Neuronal stem cell (in vitro differentiated cells): ENCODE results near the gene AHCYL2. TPM values are rescaled to one million over a fixed set of nuclear protein-coding genes. Genes with fewer than 3 reads are reported as not detected.

Source experiments
- DNase-seq: peaks from one replicate; pipeline ENCODE4 v3.0.0-alpha.2; 2013; ENCODE audit warnings: low spot score
- H2AFZ ChIP-seq: one replicate; pipeline ENCODE4 v1.6.1; 2013; ENCODE audit warnings: mild to moderate bottlenecking, low read length, inconsistent platforms
- H2AK5ac ChIP-seq: 2 replicates; pipeline ENCODE4 v1.6.1; 2013; ENCODE audit warnings: low read depth, mild to moderate bottlenecking, inconsistent platforms, low read length, moderate library complexity, mixed read lengths
- H2BK120ac ChIP-seq: 2 replicates; pipeline ENCODE4 v1.6.1; 2013; ENCODE audit warnings: low read depth, mild to moderate bottlenecking, inconsistent platforms, low read length, moderate library complexity, mixed read lengths
- H2BK12ac ChIP-seq: one replicate; pipeline ENCODE4 v1.6.1; 2013; ENCODE audit warnings: low read length, inconsistent platforms
- H2BK15ac ChIP-seq: 2 replicates; pipeline ENCODE4 v1.6.1; 2013; ENCODE audit warnings: mild to moderate bottlenecking, low read length, inconsistent platforms, mixed read lengths
- H2BK5ac ChIP-seq: one replicate; pipeline ENCODE4 v1.6.1; 2013; ENCODE audit warnings: inconsistent platforms, mild to moderate bottlenecking, low read length, moderate library complexity
- H3K14ac ChIP-seq: one replicate; pipeline ENCODE4 v1.6.1; 2013; ENCODE audit warnings: low read length, inconsistent platforms
- H3K18ac ChIP-seq: 2 replicates; pipeline ENCODE4 v1.6.1; 2013; ENCODE audit warnings: low read length, inconsistent platforms
- H3K23ac ChIP-seq: 2 replicates; pipeline ENCODE4 v1.6.1; 2013; ENCODE audit warnings: low read depth, mild to moderate bottlenecking, mixed read lengths, low read length, inconsistent platforms; ENCODE audit not compliant: poor library complexity
- H3K27ac ChIP-seq: replicated peaks from 3 replicates; pipeline ENCODE4 v1.5.1; 2013; ENCODE audit warnings: low read length, inconsistent platforms
- H3K27me3 ChIP-seq, 3 experiments: 2 replicates each; pipeline ENCODE4 v1.6.1; 2013; ENCODE audit warnings: low read length in 3 of 3, mild to moderate bottlenecking in 2 of 3, inconsistent platforms in 1 of 3, low read depth in 1 of 3, mixed read lengths in 1 of 3, moderate library complexity in 1 of 3; ENCODE audit not compliant: control insufficient read depth in 3 of 3, insufficient read depth in 3 of 3
- H3K36me3 ChIP-seq, 2 donors: replicated peaks in 1 of 2; 2 replicates each; pipeline ENCODE4 v1.6.1; 2013; ENCODE audit warnings: low read length in 2 of 2; ENCODE audit not compliant: control insufficient read depth in 2 of 2, insufficient read depth in 2 of 2
- H3K4ac ChIP-seq: 2 replicates; pipeline ENCODE4 v1.6.1; 2013; ENCODE audit warnings: inconsistent platforms, mild to moderate bottlenecking, low read length, moderate library complexity
- H3K4me1 ChIP-seq, 2 donors: 1 replicate in 1 of 2; 2 replicates in 1 of 2; pipeline ENCODE4 v1.6.1; 2013; ENCODE audit warnings: low read length in 2 of 2, low read depth in 1 of 2; ENCODE audit not compliant: control insufficient read depth in 2 of 2, insufficient read depth in 1 of 2
- H3K4me2 ChIP-seq: one replicate; pipeline ENCODE4 v1.6.1; 2013; ENCODE audit warnings: mild to moderate bottlenecking, low read length, inconsistent platforms; ENCODE audit not compliant: insufficient read depth, poor library complexity, severe bottlenecking
- H3K4me3 ChIP-seq, 2 donors: 2 replicates each; pipeline ENCODE4 v1.5.1; 2013; ENCODE audit warnings: low read length in 2 of 2, mild to moderate bottlenecking in 2 of 2, inconsistent platforms in 1 of 2, moderate library complexity in 1 of 2
- H3K79me1 ChIP-seq: one replicate; pipeline ENCODE4 v1.6.1; 2013; ENCODE audit warnings: low read depth, mild to moderate bottlenecking, inconsistent platforms, low read length, moderate library complexity
- H3K9ac ChIP-seq: one replicate; pipeline ENCODE4 v1.6.1; 2013; ENCODE audit warnings: mild to moderate bottlenecking, low read depth, low read length, inconsistent platforms; ENCODE audit not compliant: poor library complexity
- H3K9me3 ChIP-seq, 2 donors: replicated peaks in 1 of 2; 2 replicates each; pipeline versions ENCODE3 to v1.6.1; 2013; ENCODE audit warnings: low read length in 2 of 2, mild to moderate bottlenecking in 2 of 2, inconsistent platforms in 1 of 2, low read depth in 1 of 2, mixed read lengths in 1 of 2, moderate library complexity in 1 of 2; ENCODE audit not compliant: control insufficient read depth in 2 of 2, insufficient read depth in 1 of 2
- H4K8ac ChIP-seq: one replicate; pipeline ENCODE4 v1.6.1; 2013; ENCODE audit warnings: low read depth, mild to moderate bottlenecking, inconsistent platforms, low read length, moderate library complexity
- H4K91ac ChIP-seq: one replicate; pipeline ENCODE4 v1.6.1; 2013; ENCODE audit warnings: low read length, low read depth, mild to moderate bottlenecking, inconsistent platforms; ENCODE audit not compliant: poor library complexity
- WGBS, 2 donors: extraction: QIAGEN DNeasy Blood & Tissue Kit; methylation state at CpG; one replicate each; pipeline ENCODE4 v1.1.7; 2013; ENCODE audit warnings: missing lambda C conversion rate in 2 of 2, mixed read lengths in 1 of 2; ENCODE audit not compliant: insufficient read length in 2 of 2, insufficient replicate concordance in 1 of 2; ENCODE audit errors: extremely low coverage in 2 of 2; 5-methylcytosine and 5-hydroxymethylcytosine counted together
- polyA plus RNA-seq, 2 experiments: library from polyadenylated mRNA; stranded (reverse); fragments of 200-250 nt; gene quantifications; one replicate each; pipeline ENCODE4 v1.2.3, GENCODE V29; 2013

The AHCYL2 gene
- polyA plus RNA-seq (2013, experiment 1 of 2) = 21.6 TPM
- polyA plus RNA-seq (2013, experiment 2 of 2) = 21.4 TPM

GRCh38 chr7:129224251-129225205, at the start of gene AHCYL2:
AHCYL2 (plus strand) TSS chr7:129225030.
- Histone ChIP-seq H3K18ac (peak within 1 kb of the TSS; percentile 96), H3K9me3 (no peaks in the 10 kb centered on the region), H3K4ac (no peak within 1 kb of the TSS), H3K79me1 (no peaks in the 10 kb centered on the region), H2BK15ac (peak within 1 kb of the TSS; percentile 42), H3K27me3 (no peaks in the 10 kb centered on the region), H2AK5ac (no peak within 1 kb of the TSS), H2AFZ (peak within 1 kb of the TSS; percentile 81), H2BK5ac (no peak within 1 kb of the TSS), H3K4me2 (peak within 1 kb of the TSS; percentile 67), H3K9ac (peak within 1 kb of the TSS; percentile 94), H3K4me3 (peak within 1 kb of the TSS; percentile 57 to 98), H4K91ac (no peak within 1 kb of the TSS), H3K36me3 (peaks cover 0 to 5% of the 10 kb centered on the region in 2 donors), H2BK120ac (no peak within 1 kb of the TSS), H3K27ac (peak within 1 kb of the TSS; percentile 91), H3K14ac (no peak within 1 kb of the TSS), H3K23ac (peak within 1 kb of the TSS; percentile 95), H2BK12ac (no peak within 1 kb of the TSS), H3K4me1 (peaks cover 0 to 9% of the 10 kb centered on the region in 2 donors), H4K8ac (no peak within 1 kb of the TSS)
- peak; percentile 97 for DNase-seq
- no CpG with 5 or more reads among the region's 63 CpGs for WGBS, 2 donors

- no peak overlapping the region for H2AK5ac ChIP-seq
- no peaks in the 10 kb centered on the region for H3K79me1 ChIP-seq
- peaks cover 0 to 3% of the 10 kb centered on the region in 2 donors for H3K9me3 ChIP-seq
- H2BK5ac ChIP-seq = no peak overlapping the region
- H3K18ac ChIP-seq = no peak overlapping the region
- H3K9ac ChIP-seq = no peak overlapping the region
- H3K4ac ChIP-seq = no peak overlapping the region
- H3K4me1 ChIP-seq = no peaks in the 10 kb centered on the region
- H3K4me2 ChIP-seq = no peak overlapping the region
- H3K4me3 ChIP-seq = no peak overlapping the region
- DNase-seq = no peak
- no peak overlapping the region for H3K27ac ChIP-seq
- H2BK120ac ChIP-seq = no peak overlapping the region
- no CpG with 5 or more reads among the region's 11 CpGs for WGBS, 2 donors
- no peak overlapping the region for H2BK12ac ChIP-seq
- H3K23ac ChIP-seq = no peak overlapping the region
- H4K91ac ChIP-seq = no peak overlapping the region
- H2BK15ac ChIP-seq = no peak overlapping the region
- H2AFZ ChIP-seq = no peak overlapping the region
- H3K27me3 ChIP-seq = no peaks in the 10 kb centered on the region
- no peak overlapping the region for H3K14ac ChIP-seq
- no peak overlapping the region for H4K8ac ChIP-seq
- H3K36me3 ChIP-seq = no peaks in the 10 kb centered on the region
Measured at GRCh38 chr7:129176916-129177710, 47.7 kb upstream of the AHCYL2 start.

- Histone ChIP-seq H2BK15ac (no peak overlapping the region), H3K14ac (no peak overlapping the region), H3K4me3 (no peak overlapping the region), H4K91ac (no peak overlapping the region), H3K79me1 (peaks cover 4% of the 10 kb centered on the region), H3K9me3 (no peaks in the 10 kb centered on the region), H3K4ac (no peak overlapping the region), H3K27me3 (peaks cover 0 to 8% (median 0%) of the 10 kb centered on the region in 3 experiments), H2BK12ac (no peak overlapping the region), H2AFZ (no peak overlapping the region), H4K8ac (no peak overlapping the region), H2BK5ac (no peak overlapping the region), H3K4me1 (peaks cover 6% of the 10 kb centered on the region in 2 donors), H2BK120ac (no peak overlapping the region), H3K4me2 (no peak overlapping the region), H3K9ac (no peak overlapping the region), H3K27ac (no peak overlapping the region), H2AK5ac (no peak overlapping the region), H3K18ac (no peak overlapping the region), H3K23ac (no peak overlapping the region), H3K36me3 (no peaks in the 10 kb centered on the region)
- DNase-seq = no peak
- no CpG with 5 or more reads among the region's 6 CpGs for WGBS, 2 donors
Measured at GRCh38 chr7:129184981-129185670, 39.7 kb upstream of the AHCYL2 start.
